HEK293T (cell line): ENCODE data around the gene EP300.

ENCODE experiments used
- ARNT ChIP-seq: fragments of 450-650 bp; IDR thresholded peaks from 2 replicates; pipeline ENCODE4 v1.6.1; 2017; ENCODE audit warnings: mild to moderate bottlenecking
- BHLHE40 ChIP-seq: fragments of 450-650 bp; IDR thresholded peaks from 2 replicates; pipeline ENCODE4 v1.6.1; 2016; ENCODE audit warnings: mild to moderate bottlenecking, moderate library complexity, borderline replicate concordance
- CTBP1 ChIP-seq: fragments of 450-650 bp; IDR thresholded peaks from 2 replicates; pipeline ENCODE4 v1.6.1; 2016; ENCODE audit warnings: borderline replicate concordance
- ELF4 ChIP-seq: fragments of 450-650 bp; IDR thresholded peaks from 2 replicates; pipeline ENCODE4 v1.6.1; 2017; ENCODE audit warnings: antibody characterized with exemption
- FOXK2 ChIP-seq: fragments of 450-650 bp; IDR thresholded peaks from 2 replicates; pipeline ENCODE4 v1.6.1; 2016; ENCODE audit warnings: mild to moderate bottlenecking
- FOXM1 ChIP-seq: fragments of 450-650 bp; IDR thresholded peaks from 2 replicates; pipeline ENCODE4 v1.6.1; 2017; ENCODE audit warnings: mild to moderate bottlenecking, borderline replicate concordance
- LEF1 ChIP-seq: fragments of 450-650 bp; IDR thresholded peaks from 2 replicates; pipeline ENCODE4 v1.6.1; 2017; ENCODE audit warnings: mild to moderate bottlenecking, borderline replicate concordance
- NFRKB ChIP-seq: fragments of 450-650 bp; IDR thresholded peaks from 2 replicates; pipeline ENCODE4 v1.6.1; 2016; ENCODE audit warnings: mild to moderate bottlenecking, moderate library complexity
- SP1 ChIP-seq: fragments of 450-650 bp; IDR thresholded peaks from 2 replicates; pipeline ENCODE4 v1.6.1; 2017
- SUZ12 ChIP-seq: fragments of 450-650 bp; IDR thresholded peaks from 2 replicates; pipeline ENCODE4 v1.6.1; 2016; ENCODE audit warnings: mild to moderate bottlenecking
- ZNF384 ChIP-seq: fragments of 450-650 bp; IDR thresholded peaks from 2 replicates; pipeline ENCODE4 v1.6.1; 2016

GRCh38 chr22:41201141-41201540, 108.7 kb downstream of the EP300 start:
- TF ChIP-seq ARNT (no peak), FOXK2 (no peak), SP1 (no peak), SUZ12 (no peak), ZNF384 (no peak), LEF1 (no peak), BHLHE40 (no peak), NFRKB (no peak), ELF4 (no peak), CTBP1 (no peak), FOXM1 (no peak)
